Measurements from ENCODE around the gene UGT3A1. TPM values are rescaled to one million over a fixed set of nuclear protein-coding genes. Genes with fewer than 3 reads are reported as not detected.
"Not testable (repeated sequence)": the region's sequence is repeated elsewhere in the genome, so short reads cannot be mapped to it uniquely, and the experiment has no call there.

UGT3A1 gene
- total RNA-seq, 1 donor from 2014 or later = 2.5 TPM

DNA sequence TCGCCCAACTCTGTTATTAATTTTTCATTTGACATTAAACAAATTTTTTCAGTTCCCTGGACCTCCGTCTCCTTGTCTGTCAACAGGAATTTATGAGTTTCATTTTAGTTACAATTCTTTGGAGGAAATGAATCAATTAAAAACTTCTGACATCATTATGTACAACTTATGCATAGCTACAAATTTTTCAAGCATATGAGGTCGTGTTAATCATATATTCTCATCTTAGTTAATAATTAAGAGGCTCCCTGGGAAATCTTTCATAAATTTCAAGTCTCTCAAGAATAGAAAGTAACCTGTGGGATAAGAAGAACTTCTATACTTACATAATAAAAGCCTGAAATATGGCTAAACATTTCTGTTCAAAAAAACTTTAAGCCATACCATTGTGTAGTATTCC is 3.4 kb downstream of the UGT3A1 start:
- DNase-seq = no peak

DNA sequence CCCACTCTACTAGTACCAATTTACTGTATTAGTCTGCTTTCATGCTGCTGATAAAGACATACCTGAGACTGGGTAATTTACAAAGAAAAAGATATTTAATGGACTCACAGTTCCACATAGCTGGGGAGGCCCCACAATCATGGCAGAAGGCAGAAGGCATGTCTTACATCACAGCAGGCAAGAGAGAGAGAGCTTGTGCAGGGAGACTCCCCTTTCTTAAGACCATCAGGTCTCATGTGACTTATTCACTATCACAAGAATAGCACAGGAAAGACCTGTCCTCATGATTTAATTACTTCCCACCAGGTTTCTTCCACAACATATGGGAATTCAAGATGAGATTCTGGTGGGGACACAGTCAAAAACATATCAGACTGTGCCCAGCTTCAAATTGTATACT is 11.5 kb downstream of the UGT3A1 start:
- DNase-seq = no peak

- DNase-seq = not testable (repeated sequence)
Measured at GRCh38 chr5:35976859-35977258, 14.3 kb downstream of the UGT3A1 start.

DNA sequence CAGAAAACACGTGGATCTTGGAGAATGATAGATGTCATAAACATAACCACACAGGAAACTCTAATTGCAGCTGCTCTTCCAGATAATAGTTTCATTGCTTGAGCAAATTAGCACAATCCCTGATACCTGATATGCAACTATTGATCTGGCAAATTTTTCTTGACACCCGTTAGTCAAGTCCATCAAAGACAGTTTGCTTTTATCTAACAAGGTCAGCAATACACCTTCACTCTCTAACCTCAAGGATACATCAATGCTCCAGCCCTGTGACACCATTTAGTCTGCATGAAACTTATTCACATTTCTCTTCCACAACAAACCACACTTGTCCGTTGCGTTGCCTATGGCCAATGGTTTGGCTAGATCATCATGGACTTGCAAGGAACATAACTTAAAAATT is 16.6 kb downstream of the UGT3A1 start:
- DNase-seq = no peak

DNA sequence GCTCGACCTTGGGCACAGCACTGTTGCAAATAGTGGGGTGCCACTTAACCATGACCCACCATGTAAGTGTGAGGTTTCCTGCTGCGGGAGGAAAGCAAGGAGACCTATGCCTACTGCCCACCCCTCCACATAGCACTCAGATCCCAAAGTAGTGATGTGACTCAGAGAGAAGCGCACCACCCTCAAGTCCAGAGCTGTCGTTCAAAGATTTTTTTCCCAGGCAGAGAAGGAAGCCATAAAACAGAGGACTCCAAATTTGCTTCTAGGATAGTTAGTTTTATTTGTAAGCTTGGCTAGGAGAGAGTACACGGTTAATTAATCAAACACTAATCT is 19.3 kb downstream of the UGT3A1 start:
- DNase-seq = no peak

- DNase-seq = no peak
Measured at GRCh38 chr5:35971186-35971877, 19.9 kb downstream of the UGT3A1 start.

GRCh38 chr5:35963381-35963843 is 27.8 kb downstream of the UGT3A1 start:
- DNase-seq = no peak

- DNase-seq = no peak
Measured at GRCh38 chr5:35960328-35960727, 30.9 kb downstream of the UGT3A1 start.

- DNase-seq = no peak
Measured at GRCh38 chr5:35956429-35956828, 34.8 kb downstream of the UGT3A1 start.

GRCh38 chr5:35954175-35954574 is 37.0 kb downstream of the UGT3A1 start:
- no peak for DNase-seq

DNA sequence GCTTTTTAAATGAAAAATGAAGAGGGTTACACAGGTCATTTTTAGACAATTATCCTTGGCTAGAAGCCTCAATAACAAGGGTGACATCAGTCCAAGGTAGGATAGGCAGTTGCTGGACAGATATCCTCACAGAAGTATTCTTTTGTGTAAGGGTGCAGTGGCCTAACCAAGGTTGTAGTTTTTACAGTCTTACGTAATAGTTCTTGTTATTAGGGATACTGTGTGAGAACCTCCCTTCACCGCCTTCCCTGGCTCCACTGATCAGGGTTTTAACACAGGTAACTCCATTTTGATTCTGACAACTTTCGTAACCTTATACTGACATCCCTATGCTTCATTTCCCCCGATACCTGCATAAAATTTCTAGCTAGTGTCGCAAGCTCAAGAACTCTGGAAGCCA is 44.1 kb downstream of the UGT3A1 start:
- DNase-seq = no peak

DNA sequence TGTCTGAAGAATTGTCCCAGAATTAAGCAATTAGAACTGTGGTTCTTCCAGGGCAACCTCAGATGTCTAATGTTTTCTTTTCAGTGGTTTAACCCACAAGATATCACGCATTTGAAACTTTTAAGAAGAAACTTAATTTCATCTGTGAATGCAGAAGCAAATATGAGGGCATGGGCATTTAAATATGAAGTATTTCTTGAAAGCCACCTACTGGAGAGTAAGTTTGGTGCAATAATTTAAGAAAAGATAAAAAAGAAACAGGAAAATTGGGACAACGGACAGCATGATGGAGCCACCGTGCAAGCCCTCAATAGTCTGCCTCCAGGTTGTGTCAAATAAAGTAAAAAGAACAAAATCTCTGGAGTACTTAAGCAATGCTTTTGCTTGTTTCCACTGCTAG is 51.6 kb downstream of the UGT3A1 start:
- no peak for DNase-seq

DNA sequence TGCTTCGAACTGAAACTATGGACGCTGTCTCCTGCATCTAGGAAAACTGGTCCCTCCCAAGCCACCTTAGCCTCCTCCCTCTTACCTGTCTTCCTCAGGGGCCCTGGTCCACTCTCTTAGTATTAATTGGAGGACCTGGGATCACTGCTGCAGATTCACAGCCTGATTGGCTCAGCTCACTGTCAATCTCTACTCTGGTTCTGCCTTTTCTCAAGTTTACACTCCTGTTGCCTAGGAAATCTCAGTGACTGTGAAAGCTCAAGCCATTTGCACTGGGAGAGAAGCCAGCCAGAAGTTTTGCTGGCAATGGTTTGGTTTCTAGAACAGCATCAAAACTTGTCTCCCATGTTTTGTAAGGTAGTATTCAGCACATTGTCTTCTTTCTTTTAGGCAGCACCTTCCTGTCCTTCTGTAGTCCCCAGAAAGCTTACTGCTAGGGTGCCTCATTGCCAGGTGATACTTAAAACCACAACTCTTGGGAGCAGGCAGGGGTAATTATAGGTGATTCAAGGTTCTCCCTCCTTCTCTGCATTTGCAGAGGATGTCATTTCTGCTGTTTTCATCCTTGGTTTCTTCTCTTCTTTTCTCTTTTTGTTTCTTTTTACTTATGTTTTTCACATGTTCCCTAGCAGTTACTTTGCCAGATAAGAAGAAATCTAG is 52.5 kb downstream of the UGT3A1 start, which contains the start of gene CAPSL:
TSS of gene CAPSL (minus strand) at position 55 of the 660 bp plus-strand sequence. CDS start 17,502 bp downstream, outside the sequence.
- peak; percentile 77 for DNase-seq

DNA sequence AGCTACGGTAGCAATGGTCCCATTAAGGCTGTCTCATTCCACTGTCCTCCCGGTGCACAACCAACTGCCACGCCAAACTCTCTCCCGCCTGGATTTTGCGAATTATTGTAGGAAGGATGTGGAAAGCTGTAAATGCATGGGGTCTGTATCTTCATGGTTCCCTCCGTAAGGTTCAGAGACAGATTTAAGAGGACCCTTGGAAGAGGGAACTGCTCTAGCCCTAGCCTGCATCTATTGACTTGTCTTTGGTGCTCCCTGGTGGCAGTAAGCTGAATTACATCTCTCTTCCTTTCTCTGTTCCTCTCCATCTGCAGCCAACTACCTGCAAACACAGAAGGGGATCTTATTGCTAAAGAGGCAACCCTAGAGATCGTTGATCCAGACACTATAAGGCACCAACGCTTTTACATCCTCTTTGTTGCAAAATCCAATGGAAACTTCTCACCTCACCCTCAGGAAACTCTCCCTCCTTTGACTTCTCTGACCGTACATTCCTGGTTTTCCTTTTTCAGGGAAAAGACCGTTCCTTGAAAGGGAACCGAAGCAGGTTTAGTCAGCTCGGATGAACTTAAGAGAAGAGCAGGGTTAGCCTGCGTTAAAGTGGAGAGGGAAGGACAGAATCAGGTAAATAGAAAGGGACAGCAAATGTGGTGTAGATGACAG is 64.7 kb downstream of the UGT3A1 start:
- DNase-seq = peak; percentile 44

GRCh38 chr5:35924950-35925722 is 66.1 kb downstream of the UGT3A1 start:
- no peak for DNase-seq

DNA sequence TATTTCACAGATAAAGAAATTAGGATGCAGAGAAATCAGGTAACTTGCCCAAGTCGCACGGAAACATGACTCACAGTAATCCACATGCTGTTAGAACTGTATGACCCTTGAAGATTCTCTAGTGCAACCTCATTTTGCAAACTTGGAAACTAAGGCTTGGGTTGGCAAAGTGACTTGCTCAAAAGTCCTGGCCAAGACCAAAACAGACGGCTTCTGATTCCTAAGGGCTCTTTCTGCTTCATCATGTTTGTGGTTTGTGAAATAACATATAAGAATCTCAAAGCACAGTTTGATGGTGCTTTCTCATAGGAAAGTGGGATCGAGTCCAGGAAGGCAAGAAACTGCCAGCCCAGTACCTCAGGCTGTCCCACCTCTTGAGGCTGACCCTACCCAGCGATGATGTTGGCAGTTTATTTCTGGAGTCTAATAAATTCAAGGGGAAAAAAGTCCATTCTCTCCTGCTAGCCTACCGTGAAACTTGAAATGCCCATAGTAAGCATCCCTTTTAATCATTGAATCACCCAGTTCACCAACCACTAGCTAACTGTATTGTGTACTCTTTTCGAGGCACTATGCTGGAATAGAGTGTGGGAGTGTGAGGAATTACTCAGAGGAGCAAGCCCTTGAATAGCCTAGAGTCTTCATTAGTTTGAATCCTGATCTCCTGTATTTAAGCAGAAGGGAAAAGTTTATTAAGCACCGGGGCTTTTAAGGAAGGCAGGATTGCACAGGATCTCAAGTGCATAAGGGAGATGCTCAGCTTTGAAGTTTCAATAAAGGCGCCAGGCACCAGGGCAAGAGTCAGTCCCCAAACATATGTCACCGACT is 66.9 kb downstream of the UGT3A1 start:
- no peak for DNase-seq

DNA sequence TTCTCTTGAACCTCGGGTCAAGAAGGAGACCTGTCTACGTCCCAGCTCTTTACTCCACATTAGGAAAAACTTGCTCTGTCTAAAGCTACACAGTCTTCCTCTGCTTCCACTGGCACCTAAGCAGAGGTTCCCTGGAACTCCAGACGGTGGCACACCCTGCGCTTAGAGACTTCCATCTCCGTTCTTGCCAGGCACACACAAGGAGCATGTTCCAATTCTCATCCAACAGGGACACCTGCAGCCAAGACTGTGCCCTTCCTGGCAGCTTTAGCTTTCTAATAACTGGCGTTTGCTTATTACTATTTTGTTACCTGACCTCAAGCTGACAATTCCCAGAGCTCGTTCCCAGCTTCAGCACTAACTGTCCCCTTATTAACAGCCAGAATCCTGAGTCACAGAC is 68.7 kb downstream of the UGT3A1 start:
- no peak for DNase-seq

- DNase-seq = no peak
Measured at GRCh38 chr5:35921930-35922329, 69.3 kb downstream of the UGT3A1 start.

DNA sequence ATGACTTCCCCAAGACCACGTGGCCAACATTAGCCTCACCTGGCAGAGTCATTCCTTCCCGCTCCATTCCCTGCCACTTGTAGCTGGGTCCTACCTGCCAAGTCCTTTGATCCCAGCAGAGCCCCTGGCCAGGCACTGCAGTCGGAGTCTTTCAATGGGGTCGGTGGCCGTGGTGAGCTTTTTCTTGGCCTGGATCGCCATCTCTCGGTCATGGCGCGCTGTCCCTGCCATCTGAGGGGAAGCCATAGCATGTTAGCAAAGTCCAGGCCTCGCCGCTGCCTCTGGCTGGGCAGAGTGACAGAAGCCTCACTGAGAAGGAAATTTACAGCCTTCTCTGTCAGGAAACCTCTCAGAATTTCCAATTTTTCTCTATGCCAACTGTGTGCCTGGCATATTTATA is 70.3 kb downstream of the UGT3A1 start:
- no peak for DNase-seq

- DNase-seq = no peak
Measured at GRCh38 chr5:35919191-35919590, 72.0 kb downstream of the UGT3A1 start.

GRCh38 chr5:35908814-35909213 is 82.4 kb downstream of the UGT3A1 start:
- DNase-seq = no peak

DNA sequence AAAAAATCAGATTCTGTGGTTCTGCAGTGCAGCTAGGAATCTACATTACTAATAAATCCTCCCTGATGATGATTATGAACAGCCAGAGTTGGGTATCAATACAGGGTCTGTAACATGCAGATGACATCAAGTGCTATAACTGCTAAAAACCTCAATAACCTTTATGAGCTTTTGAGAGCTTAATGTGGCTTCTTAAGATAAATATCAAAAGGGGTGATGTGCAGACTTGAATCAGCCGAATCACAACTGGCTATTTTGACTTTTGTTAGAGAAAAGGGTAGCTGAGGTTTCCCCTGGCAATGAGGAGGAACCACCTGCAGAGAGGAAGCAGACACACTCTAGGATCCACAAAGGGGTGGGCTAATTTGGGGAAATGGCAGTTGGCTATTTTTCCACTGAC is 83.0 kb downstream of the UGT3A1 start:
- DNase-seq = no peak

All from skin of body (tissue), 2 donors.